CD4-positive, alpha-beta T cell treated with Interleukin-17A for 1 hour (primary cell): Measurements from ENCODE around the gene ROBO1.

ENCODE experiments used
- DNase-seq: peaks from one replicate; pipeline ENCODE4 v3.0.0-alpha.2; 2020

Gene ROBO1

DNA sequence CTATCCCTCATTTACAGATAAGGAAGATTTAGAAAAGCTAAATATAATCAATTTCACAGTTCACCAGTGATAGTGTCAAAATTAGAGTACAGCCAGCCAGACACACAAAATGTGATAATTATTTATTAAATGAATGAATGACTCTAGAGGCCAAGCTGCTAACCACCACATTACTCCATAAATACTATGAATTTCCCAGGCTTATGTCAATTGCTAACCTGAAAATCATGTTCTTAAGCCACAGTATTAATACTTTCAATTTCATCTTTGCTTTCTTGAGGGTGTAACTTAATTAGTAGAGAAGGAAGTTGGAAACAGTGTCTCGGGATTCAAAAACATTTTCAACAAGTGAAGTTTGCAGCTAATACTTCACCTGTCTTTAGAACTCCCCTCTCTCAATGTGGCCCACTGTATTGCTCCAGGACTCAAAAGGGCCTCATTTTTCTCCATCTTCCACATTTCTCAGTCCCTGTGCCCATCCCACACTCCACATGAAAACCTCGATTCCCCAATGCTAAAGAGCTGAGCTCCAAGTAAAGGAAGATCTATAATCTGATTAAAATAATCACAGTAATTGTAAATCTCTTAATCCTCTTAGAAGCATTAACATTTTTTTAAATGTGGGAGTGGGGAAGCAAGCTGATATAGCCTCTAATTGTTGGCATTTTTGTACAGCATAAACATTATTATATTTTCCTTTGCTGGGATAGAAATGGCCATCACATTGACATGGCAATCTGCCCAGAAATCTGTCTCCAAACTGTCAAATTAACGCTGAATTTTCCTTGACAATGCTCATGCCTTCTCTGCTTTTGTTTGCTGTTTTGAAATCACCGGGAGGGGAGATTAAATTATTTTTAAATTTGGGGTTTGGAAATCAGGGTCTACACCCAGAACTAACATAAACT lies 765.1 kb downstream of the ROBO1 start:
- DNase-seq = no peak

DNA sequence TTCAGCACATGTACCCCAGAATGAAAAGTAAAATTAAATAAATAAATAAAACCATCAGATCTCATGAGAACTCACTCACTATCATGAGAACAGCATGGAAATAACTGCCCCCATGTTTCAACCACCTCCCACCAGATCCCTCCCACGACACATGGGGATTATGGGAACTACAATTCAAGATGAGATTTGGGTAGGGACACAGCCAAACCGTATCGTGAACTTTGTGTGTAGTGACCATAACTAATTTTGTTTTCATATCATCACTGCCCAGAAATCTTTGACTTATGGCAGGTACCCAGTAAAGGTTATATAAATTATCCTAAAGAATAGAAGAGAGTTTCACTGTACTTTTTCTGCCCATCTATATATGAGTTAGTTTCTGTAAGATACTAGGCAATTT lies 766.5 kb downstream of the ROBO1 start:
- no peak for DNase-seq

DNA sequence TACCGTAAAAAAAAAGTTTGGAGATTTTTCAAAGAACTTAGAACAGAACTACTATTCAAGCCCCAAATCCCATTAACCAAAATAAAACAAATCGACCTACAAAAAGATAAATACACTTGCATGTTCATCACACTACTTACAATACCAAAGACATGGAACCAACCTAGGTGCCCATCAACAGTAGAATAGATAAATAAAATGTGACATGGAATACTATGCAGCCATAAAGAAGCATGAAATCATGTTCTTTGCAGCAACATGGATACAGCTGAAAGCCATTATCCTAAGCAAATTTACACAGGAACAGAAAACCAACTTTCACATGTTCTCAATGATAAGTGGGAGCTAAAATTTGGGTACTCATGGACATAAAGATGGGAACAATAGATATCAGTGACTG lies 768.7 kb downstream of the ROBO1 start:
- DNase-seq = no peak

DNA sequence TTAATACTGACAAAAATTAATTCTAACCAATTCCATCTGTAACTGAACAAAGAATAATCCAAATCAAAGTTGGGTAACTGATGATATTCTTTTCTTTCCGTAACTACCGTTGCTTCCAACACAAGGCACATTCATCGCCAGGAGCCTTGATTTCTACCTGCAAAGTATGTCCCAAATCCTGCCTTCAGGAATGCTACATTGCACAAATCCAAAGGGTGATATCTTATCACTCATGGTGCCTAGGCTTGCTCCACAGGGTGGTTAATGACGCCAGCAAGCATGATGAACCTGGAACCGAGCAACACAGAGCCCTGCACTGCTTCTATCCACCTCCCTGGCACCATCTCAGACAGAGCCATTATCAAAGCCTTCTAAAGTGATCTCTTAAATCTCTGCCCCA lies 772.7 kb downstream of the ROBO1 start:
- no peak for DNase-seq

DNA sequence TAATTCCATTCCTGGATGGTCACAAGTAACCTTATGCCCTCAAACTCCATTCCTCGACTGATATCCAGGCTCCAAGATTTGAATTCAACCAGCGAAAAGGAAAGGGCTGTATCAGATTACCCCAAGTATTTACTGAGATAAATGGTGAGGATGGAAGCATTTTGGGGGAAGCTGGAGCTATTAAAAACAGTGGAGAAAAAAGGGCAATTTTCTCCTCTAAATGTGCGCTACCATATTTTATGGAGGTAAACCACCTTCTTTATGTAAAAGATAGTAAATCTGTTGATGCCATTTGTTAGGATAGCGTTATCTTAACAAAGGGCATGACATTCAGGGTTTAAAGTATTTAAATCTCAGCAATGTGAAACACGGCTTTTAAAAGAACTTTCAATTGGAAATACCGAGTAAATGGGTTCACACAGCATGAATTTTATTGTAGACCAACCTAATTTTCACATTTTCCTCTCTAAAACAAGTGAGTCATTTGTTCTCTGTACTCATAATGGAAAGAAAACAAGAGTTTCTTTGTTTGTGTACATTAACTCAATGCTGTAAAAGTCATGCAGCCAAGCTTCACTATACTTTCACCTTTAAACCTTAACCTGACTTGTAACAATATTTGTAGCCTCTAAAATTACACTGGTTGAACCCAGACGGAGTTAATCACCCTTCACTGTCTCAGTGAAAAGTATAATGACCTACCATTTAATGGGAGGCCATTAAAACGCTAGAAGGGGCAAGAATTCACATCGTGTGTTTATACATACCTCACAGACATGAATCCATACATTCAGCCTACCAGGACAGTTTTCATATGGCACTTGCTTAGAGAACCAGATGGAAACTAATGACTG lies 773.4 kb downstream of the ROBO1 start:
- no peak for DNase-seq

DNA sequence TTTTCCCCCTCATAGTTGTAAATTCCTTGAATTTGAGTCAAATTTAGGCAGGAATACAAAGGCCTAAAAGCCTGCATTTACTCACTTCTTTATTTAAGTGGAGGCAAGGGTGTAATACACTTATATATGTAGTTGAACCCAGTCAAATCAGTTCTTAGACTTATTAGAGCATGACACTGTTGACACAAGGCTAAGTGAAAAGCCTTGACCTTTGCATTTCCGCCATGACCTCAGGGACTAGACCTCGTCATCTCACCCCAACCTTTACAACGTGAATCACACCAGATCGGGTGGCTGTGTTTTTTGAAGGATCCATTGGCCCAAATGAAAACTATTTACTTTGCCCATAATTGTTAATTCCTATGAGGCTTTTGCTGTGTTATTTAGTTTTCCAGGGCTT lies 774.4 kb downstream of the ROBO1 start:
- no peak for DNase-seq

DNA sequence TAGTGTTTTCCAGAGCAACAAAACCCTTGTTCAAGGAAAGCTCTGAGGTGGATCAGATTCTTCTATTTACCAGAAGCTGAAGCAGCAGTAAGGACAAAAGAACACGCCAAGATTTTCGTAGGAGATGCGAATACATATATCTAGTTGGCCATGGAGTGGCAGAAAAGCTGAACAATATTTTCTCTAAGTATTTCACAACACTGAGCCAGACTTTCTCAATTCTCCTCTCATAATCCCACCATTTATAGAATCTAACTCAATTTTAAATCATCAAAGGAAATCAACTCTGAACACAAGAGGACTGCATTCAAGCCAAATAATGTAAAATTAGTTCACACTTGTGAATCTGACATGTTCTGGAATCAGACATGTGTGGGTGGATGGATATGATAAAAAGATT lies 775.0 kb downstream of the ROBO1 start:
- DNase-seq = no peak

DNA sequence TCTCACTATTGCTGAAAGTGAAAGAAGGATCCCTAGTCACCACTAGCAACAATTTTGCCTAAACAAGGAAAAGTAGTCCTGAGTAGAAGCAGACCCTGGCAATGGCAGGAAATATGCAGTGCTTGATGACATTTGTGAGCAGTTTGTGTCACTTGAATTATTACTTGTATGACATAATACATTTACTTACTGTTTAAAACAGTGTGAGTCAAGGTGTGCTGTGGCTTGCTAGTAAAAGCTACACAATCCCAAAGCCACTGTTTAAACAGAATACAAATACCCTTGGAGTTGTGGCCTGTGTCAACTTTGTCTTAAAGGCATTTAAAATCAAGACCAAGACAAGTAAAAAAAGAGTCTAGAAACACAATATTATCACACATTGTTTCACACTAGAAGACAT lies 775.4 kb downstream of the ROBO1 start:
- no peak for DNase-seq

DNA sequence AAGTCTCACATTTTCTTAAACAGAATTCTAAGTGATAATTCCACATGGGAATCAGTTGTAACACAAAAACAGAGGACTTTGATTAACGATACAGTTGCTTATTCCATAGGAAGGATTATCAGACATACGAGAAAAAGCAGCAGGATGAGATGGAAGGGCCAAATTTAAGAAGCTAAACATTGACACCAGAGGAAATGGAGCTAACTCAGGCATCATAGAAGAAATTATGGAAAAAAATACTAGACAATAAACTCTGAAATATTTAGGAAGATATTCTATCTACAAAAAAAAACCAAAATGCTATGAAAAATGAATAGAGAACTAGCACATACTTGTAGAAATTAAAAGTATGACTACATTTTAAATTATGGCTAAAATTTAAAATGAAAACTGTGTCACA lies 776.1 kb downstream of the ROBO1 start:
- DNase-seq = no peak

DNA sequence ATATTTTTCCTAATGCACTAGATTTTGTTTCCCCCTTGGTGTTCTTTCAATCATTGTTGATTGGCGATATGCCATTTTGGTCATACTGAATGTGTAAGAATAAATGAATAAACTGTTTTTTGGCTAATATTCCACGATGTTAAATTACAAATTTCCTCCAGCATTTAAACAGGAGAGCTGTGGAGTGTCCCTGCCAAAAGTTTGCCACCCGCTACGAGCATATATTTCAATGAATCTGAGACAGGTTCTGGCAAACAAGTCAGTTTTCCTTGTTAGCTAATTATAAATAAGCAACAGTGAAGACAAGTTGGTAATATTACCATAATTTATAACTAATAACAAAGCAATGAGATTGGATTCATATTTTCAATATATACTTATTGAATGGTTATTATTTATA lies 777.6 kb downstream of the ROBO1 start:
- DNase-seq = no peak

DNA sequence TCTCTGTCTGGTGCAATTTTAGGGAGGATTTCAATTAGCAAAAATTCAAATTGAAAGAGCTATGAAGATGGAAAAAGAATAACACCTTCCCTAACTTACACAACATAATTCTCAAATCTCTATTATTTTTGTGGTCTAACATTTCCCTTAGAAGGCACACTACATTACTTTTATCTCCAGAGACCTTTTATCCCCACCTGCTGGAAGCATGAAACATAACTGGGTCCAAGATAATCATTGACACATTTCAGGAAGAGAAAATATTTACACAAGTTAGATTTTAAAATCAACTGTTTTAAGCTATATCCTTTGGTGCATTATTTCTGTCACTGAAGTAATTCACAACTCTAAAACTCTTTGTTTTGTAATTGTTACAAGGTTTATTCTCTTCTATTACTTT lies 779.5 kb downstream of the ROBO1 start:
- DNase-seq = no peak

DNA sequence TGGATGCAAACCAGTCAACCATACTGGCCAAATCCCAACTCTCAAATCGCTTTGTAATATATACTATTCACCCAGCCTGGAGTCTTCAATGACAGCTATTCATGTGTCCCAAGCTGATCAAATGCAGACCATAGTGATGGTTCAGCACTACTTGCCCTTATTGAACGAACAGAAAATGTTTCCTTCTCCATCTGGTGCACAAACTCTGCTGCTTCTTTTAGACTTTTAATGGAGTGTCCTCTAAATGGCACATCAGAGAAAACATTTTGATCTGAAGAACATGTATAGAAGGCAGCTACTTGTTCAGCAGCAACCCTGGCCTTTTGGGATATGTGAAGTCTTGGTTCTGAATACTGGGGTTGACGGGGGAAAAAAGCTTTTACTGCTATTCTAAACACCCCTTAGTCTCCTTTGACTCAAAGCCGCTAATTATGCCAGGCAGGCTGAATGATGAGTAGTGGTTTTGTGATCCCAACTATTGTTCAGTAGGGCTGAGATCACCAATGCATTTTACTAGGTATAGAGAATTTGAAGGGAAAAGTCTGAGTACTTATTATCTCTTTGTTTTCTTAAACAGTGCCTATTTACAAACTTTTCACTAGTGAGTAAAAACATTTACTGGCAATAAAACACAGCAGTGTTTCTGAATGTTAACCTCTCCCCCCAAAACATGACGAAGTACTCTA lies 781.2 kb downstream of the ROBO1 start:
- DNase-seq = no peak

DNA sequence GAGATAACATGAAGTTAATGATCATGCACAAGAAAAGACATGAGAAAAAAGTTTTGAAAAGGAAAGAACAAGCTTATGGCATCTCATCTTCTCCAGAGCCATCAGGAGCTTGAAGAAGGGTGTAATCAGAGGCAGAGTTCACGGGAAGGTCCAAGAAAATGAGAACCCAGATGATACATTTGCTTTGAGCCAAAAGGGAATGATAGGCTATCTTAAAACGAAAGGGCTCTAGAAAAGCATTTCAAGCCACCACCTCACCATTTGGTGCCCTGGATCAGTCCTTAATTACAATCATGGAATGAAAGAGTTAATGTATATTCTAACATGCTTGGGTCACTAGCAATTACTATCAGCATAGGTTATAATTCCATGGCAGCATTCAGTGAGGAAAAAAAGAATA lies 781.8 kb downstream of the ROBO1 start:
- no peak for DNase-seq

DNA sequence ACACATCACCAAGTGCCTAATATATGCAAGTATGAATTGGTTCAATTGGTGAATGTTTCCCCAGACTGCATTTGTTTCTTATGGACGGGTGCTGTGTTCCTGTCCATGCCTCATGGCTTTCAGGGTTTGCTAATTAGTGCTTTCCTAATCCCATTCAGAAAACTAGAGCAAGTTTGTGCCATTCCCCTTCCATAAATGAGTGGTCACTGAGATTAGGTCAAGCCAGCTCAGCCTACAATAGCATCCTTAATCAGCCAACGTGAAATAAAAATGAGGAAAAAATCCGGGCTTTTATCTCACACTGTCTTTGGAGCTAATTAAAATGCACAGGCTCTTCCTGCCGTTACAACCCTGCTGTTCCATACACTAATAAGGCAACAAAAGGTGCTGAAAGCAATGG lies 788.8 kb downstream of the ROBO1 start:
- no peak for DNase-seq

DNA sequence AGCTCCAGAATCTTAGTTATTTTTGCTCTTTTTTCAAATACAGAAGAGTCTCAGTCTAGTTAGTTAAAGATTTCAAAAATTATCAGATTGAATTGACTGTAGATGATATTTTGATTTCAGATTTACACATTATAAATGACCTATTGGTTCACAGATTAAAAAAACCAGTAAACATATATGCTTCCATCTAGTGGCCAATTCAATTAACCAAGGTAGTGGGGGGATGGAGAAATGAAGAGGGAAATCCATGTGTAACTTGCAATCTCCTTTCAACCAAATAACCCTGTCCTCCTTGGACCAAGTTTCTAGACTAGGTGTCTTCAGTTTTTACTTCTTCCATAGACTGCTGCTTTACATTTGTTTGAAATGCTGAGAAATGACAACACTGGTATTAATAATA lies 789.8 kb downstream of the ROBO1 start:
- no peak for DNase-seq

DNA sequence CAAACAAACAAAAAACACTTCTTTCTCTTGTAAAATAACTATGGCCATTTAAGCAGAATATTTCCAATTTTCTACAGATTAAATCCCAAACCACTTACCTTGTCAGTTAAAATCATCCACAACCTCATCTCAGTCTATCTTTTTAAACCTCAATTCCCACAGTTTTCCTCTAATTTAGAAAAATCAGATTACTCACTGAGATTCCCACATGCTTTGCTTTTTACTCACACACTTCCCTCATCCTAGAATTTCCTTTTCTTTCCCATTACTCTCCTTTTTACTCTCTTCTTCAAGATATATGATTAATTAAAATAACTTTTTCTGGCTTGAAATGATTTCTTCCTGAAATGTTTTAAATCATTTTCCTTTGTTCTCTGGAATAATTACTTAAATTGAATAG lies 790.7 kb downstream of the ROBO1 start:
- DNase-seq = no peak

DNA sequence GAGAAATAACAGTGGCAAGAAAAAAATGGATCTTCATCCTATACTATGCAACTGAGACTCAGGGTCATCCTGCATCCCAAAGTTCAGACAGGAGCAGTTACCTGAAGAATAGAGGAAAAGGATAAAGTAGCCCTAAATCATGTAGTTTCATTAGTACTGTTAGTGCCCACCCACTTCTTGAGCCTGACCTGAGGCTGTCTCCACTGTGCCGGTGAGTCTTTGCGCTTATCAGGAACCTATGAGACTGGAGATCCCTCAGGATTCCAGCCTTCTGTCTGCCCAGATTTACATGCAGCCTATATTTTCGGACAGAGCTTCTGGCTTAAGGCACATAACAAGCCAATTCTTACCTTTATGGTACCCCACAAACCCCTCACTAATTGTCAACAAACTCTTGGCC lies 791.6 kb downstream of the ROBO1 start:
- DNase-seq = no peak

DNA sequence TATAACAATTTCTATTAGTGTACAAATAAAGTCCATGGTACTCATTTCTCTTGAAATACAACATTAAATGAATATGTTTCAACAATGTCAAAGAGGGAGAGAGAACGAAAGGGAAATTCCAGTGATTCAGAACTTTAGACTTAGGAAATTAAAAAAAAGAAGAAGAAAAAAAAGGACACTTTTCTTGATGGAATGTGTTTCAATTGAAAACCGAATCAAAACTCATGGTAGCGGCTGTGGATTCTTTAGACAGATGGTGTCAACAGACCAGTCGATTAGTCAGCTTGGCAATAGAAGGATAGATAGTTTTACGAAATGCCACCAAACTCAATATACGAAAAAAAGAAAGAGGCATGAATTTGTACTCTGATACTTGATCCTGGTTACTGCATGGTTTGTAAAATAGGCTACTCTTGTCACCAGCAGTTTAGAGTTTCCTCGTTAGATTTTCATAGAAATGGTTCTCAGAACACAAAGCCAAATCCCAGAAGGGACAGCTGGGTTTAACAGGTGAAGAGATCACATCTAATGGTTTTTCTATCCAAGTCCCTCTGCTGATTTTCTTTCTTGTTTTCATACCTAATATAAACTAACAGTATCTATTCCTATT lies 793.5 kb downstream of the ROBO1 start:
- no peak for DNase-seq

DNA sequence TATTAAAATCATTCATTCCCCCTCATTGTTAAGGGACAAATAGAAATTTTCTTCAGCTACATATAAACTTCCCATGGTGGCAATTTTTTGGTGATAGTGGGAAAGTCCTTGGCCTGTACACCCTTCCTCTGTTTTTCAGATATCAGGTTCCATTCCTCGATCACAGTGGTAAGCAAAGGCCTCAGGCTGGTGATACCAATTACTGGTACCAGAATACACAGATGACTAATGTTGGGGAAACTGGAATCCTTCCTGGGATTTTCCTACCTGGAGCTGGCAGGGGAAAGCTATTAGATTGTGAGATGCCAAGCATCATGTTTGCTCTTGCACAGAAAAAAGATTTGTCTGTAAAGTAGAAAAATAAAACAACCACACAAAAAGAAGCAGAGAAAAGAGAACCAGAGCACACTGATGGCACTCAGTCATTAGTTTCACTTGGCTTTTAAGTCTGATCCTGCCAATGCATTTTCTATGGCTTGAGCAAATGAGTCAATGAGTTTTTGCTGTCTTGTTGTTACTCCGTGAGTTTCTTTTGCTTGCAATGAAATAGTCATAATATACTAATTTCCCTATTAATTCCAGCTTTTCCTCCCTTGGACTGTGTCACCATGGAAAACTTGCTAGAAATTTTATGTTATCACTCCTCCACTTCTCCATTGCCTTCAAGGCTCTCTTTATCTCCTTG lies 795.0 kb downstream of the ROBO1 start:
- DNase-seq = no peak

DNA sequence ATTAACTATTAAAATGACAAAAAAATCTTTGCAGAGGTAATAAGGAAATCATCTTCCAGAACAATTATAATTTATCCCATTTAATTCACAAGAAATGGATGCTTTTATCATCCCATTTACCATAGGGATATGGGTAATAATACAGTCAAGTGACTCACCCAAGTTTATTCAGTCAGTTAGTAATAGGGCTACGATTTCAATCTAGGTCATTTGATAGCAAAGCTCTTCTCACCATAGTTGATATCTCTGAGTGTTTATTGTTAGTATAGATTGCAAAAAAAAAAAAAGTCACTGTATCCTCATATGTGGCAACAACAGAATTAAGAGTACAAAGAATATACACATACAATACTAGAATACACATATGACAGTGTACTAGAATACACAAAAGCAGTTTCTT lies 797.1 kb downstream of the ROBO1 start:
- no peak for DNase-seq

DNA sequence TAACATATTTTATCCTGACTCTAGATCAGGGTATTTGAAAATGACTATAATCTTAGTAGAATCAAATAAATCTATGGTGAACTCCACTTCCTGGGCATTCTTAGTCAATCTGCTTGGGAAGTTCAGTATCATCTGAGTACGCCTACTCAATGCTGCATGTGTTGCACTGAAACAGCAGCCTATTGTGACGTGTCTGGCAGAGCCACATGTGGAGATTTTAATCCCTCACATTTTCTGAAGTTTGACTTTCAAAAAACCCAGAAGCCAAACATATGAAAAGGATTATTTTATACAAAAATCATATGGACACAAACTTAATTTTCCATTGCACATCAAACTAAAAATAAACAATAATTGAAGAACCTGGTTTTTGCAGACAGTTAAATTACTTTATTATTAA lies 798.3 kb downstream of the ROBO1 start:
- DNase-seq = no peak

DNA sequence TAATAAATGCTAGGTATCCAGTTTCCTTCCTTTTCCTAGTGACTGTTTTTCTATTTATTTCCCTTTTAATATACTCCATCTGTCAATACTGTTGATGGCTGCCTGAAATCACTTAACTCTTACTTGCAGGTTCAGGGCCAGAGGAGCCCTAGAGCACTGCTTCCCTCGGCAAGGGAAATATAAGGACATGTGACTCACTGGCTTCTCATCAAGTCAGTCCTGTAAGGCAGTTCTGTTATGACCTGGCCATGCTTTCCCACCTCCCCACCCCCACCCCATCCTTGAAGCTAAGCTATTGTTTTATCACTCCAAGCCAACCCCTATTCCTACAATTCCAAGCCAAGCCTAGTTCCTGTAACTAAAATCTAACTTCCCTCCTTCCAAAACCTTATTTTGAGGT lies 800.7 kb downstream of the ROBO1 start:
- no peak for DNase-seq

DNA sequence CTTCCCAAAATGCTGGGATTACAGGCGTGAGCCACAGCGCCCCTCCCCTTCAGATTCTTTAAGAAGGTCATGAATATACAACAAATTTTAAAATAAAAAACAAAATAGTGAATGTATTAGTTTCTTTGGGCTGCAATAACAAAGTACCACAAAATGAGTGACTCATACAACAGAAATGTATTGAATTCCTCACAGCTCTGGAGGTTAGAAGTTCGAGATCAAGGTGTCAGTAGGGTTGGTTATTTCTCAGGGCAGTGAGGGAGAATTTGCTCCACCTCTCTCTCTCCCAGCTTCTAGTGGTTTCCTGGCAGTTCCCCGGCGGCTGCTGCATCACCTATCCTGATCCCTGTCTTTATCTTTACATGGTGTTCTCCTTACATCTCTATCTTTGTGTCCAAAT lies 804.0 kb downstream of the ROBO1 start:
- no peak for DNase-seq
